Heart right ventricle (tissue), 16 donors: ENCODE results near the gene UBXN2A. TPM values are rescaled to one million over a fixed set of nuclear protein-coding genes. Genes with fewer than 3 reads are reported as not detected.

ENCODE experiments used
- ATAC-seq, 8 donors: fragments of 200-7000 bp; cut with Tn5 transposase; one replicate each; pipeline ENCODE4 v1.9.1; 2020; ENCODE audit warnings: mild to moderate bottlenecking in 8 of 8, moderate library complexity in 8 of 8, moderate number of reproducible peaks in 1 of 8
- DNase-seq, 2 donors: peaks; one replicate each; pipeline ENCODE4 v3.0.0-alpha.2; 2020
- H3K27ac ChIP-seq, 10 donors: fragments of 200-600 bp; sonication (generic) in 2 of 10; one replicate each; pipeline versions ENCODE4 v1.5.0 to v1.8.0; 2020 to 2022; ENCODE audit warnings: mild to moderate bottlenecking in 3 of 10
- H3K27me3 ChIP-seq, 7 donors: fragments of 200-600 bp; one replicate each; pipeline ENCODE4 v1.8.0; 2021 to 2022; ENCODE audit warnings: mild to moderate bottlenecking in 2 of 7
- H3K36me3 ChIP-seq, 9 donors: fragments of 200-600 bp; sonication (generic) in 1 of 9; one replicate each; pipeline versions ENCODE4 v1.5.0 to v1.8.0; 2020 to 2022; ENCODE audit warnings: mild to moderate bottlenecking in 2 of 9
- H3K4me1 ChIP-seq, 9 donors: fragments of 200-600 bp; sonication (generic) in 1 of 9; one replicate each; pipeline versions ENCODE4 v1.5.0 to v1.8.0; 2020 to 2022; ENCODE audit warnings: mild to moderate bottlenecking in 4 of 9
- H3K4me3 ChIP-seq, 10 donors: fragments of 200-600 bp; sonication (generic) in 2 of 10; one replicate each; pipeline versions ENCODE4 v1.5.0 to v1.8.0; 2020 to 2022; ENCODE audit warnings: mild to moderate bottlenecking in 7 of 10, moderate library complexity in 2 of 10
- H3K9me3 ChIP-seq, 11 donors: fragments of 200-600 bp in 10 of 11; sonication (generic) in 2 of 11; one replicate each; pipeline versions ENCODE4 v1.5.0 to v1.8.0; 2013 to 2022; ENCODE audit warnings: mild to moderate bottlenecking in 2 of 11, control low read depth in 1 of 11, moderate library complexity in 1 of 11
- WGBS, 2 donors: extraction: QIAGEN DNeasy Blood & Tissue Kit; methylation state at CpG; one replicate each; pipeline ENCODE4 v1.1.7; 2013; ENCODE audit warnings: inconsistent platforms in 1 of 2; 5-methylcytosine and 5-hydroxymethylcytosine counted together
- intact Hi-C, 10 donors: fragments of 100-400 bp; cut with DNase I; formaldehyde crosslinking; loops; one replicate each; pipeline versions ENCODE4 v1.11.1 to v1.14.2; 2022
- polyA plus RNA-seq, 2 donors: library from polyadenylated mRNA; stranded (reverse); fragments of 200-250 nt; gene quantifications; one replicate each; pipeline ENCODE4 v1.2.3, GENCODE V29; 2013
- total RNA-seq, 10 donors: library from RNA; stranded (reverse); fragmentation: NEBNext Ultra II Directional in 3 of 10; extraction: Animal tissue kit (Norgen Biotek cat#: 25700) in 3 of 10; gene quantifications; one replicate each; pipeline versions ENCODE4 v1.2.1 to v1.2.4, GENCODE V29; 2021 to 2023
- TF ChIP-seq, protein P1 (sequence below), 9 donors: fragments of 200-600 bp; sonication (generic) in 2 of 9; IDR thresholded peaks; one replicate each; pipeline versions ENCODE4 v1.5.0 to v1.8.0; 2021 to 2022; ENCODE audit warnings: antibody characterized with exemption in 9 of 9, mild to moderate bottlenecking in 5 of 9, moderate library complexity in 1 of 9
- donor health status: Arrhythmogenic right ventricular cardiomyopathy.
- donor health status: ischemic (EF 13 %, LVEDD 7.1; RV severe dilation, severe dysfunction).
- donor health status: healthy with polysubstance abuse.
- donor health status: DM: no; HTN: yes; CAD: no.
- donor health status: DM: no; HTN: no; CAD: no.
- donor health status: ischemic (EF 25% LVEDD 6.9; RV normal size, moderate dysfunction).
- donor health status: ischemic (EF 25% LVEDD 5.7; RV mildly dilated, moderate dysfunction).
- donor health status: healthy.
- donor health status: DM: yes; HTN: yes; CAD: no.
- donor health status: Ischemic cardiomyopathy.
- donor health status: ischemic (EF 35%, LVEDD 5.7; RV mildly dilated, moderate dysfunction).
- donor health status: nonischemic (EF 11% LVEDD 7.7; RV severe dilation, severe dysfunction).
- donor health status: DM: yes; HTN: yes; CAD: no.
- donor health status: PGD.
- donor health status: ischemic (EF 29% LVEDD 5.4; RV normal size, mild dysfunction).
- donor health status: nonischemic (EF 23%, LVEDD 6.1; RV moderate dilation, normal function).

The UBXN2A gene
- total and polyA plus RNA-seq, 12 donors, result 7.9 to 23.8 (median 19.7) TPM

DNA sequence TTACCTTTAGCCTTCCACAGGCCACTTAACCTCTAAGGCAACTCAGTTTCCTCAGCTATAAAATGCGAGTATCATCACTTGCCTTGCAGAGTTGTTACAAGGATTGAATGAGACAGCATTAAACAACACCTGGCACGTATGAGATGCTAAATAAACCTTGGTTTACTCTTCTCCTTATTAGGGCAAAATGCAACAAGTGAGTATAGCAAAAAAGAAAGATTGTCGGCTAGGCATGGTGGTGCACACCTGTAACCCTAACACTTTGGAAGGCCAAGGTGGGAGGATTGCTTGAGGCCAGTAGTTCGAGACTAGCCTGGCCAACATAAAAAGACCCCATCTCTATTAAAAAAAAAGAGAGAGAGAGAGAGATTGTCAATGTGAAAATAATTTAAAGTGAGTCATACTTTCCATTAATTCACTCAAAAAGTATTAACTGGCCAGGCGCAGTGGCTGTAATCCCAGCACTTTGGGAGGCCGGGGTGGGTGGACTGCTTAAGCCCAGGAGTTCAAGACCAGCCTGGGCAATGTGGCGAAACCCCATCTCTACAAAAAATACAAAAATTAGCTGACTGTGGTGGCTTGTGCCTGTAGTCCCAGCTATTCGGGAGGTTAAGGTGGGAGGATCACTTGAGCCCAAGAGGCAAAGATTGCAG is 21.3 kb upstream of the UBXN2A start:
- WGBS, 2 donors, result 89 to 92% methylated on average over 8 of the region's 8 CpGs
- H3K27ac ChIP-seq, result no peak overlapping the region

DNA sequence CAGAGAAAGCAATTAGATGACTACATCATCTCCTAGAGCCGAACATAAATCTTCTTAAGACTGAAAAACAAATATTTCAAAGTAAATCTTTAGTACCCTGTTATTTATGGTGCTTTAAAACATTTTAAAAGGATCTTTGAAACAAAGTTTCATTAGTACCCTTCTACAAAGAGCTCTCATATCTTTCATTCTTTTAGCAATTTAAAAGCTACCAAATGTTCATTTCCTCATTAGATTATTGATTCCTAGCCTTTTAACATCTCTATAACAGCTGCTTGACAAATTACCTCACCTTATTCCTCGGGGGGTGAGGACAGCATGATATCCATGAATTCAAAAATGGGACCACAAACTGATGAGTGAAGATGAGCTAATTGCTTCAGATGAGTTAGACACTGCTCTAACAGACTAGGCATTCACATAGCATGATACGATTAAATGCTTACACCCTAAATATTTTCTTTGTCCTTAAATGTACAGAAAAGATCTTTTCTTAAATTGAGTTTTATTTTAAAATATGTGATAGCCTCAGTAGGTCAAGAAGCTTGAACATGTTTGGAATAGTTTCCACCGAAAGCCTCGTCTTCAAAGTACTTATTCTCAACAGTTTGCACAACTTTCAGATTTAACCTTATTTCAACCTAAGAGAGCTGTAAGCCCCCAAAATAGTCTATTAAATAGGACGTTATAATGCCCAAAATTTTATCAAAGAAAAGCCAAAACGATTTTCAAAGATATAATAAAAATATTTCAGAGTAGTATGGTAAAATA is 15.5 kb upstream of the UBXN2A start:
- intact Hi-C loops, result loop anchor here in 4 of 10 donors (5.0 to 10.0 kb wide), 4 partner anchors 100 to 160 kb away; partner anchors contain the start of genes SF3B6 (in 3 of the 4), FKBP1B (in 1 of the 4), TP53I3 (in 1 of the 4) and WDCP (in 1 of the 4)
- H3K4me3 ChIP-seq, result peak overlapping the region in 8 of 10 donors; percentile 79 to 99 (median 95)
- 27% methylated on average over 7 of the region's 7 CpGs for WGBS, 2 donors
- peak overlapping the region in 7 of 10 donors; percentile 96 to 100 (median 99) for H3K27ac ChIP-seq
- peaks cover 2 to 65% (median 55%) of the 10 kb centered on the region in 9 donors for H3K4me1 ChIP-seq
- ATAC-seq (no peak), DNase-seq (no peak)
- H3K36me3 ChIP-seq, result no peaks in the 10 kb centered on the region
- H3K27me3 ChIP-seq, result no peaks in the 10 kb centered on the region
- TF ChIP-seq, protein P1, sequence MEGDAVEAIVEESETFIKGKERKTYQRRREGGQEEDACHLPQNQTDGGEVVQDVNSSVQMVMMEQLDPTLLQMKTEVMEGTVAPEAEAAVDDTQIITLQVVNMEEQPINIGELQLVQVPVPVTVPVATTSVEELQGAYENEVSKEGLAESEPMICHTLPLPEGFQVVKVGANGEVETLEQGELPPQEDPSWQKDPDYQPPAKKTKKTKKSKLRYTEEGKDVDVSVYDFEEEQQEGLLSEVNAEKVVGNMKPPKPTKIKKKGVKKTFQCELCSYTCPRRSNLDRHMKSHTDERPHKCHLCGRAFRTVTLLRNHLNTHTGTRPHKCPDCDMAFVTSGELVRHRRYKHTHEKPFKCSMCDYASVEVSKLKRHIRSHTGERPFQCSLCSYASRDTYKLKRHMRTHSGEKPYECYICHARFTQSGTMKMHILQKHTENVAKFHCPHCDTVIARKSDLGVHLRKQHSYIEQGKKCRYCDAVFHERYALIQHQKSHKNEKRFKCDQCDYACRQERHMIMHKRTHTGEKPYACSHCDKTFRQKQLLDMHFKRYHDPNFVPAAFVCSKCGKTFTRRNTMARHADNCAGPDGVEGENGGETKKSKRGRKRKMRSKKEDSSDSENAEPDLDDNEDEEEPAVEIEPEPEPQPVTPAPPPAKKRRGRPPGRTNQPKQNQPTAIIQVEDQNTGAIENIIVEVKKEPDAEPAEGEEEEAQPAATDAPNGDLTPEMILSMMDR (IDR thresholded peaks at IDR 0.05), result no peak
- no peaks in the 10 kb centered on the region for H3K9me3 ChIP-seq

More for the DNA sequence above, 21.3 kb upstream of the UBXN2A start:
- intact Hi-C loops, result no loop called here
- DNase-seq (no peak), ATAC-seq (no peak)
- H3K4me3 ChIP-seq, result no peak overlapping the region
- no peaks in the 10 kb centered on the region for H3K27me3 ChIP-seq
- TF ChIP-seq, protein P1 (IDR thresholded peaks at IDR 0.05), result no peak
- H3K4me1 ChIP-seq, result peaks cover 0 to 56% (median 28%) of the 10 kb centered on the region in 9 donors
- no peaks in the 10 kb centered on the region for H3K36me3 ChIP-seq
- H3K9me3 ChIP-seq, result no peaks in the 10 kb centered on the region

DNA sequence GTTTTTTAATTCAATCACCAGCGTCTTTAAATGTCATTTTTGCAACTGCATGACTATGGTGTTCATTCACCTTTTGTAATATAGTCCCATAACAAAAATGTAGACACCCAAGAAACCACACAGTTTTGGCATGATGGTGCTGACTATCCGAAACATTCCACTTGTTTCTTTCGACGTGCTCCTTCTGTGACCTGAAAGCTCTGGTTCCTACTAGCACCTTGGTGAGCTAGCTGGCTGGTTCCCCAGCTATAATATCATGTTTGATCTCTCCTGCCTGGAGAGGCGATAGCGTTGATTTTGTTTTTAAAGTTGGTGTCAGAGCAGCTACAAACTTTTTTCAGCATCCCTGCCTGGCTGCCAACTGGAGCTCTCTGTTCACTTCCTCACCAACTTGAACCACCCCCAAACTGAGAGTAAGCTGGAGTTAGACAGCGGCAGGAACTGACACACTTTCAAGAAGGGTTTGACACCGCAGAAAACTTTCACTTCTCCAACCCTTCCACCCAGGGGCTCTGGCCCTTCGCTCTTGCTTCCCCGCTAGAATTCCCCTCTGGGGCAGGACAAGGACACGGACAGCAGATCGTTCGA is 14.5 kb upstream of the UBXN2A start:
- H3K4me1 ChIP-seq, result peaks cover 2 to 65% (median 49%) of the 10 kb centered on the region in 9 donors

More for the DNA sequence above, 14.5 kb upstream of the UBXN2A start:
- WGBS, 2 donors, result 1 to 2% methylated on average over 13 of the region's 13 CpGs
- no peaks in the 10 kb centered on the region for H3K9me3 ChIP-seq
- peak overlapping the region; percentile 79 to 99 (median 92) for H3K4me3 ChIP-seq
- intact Hi-C loops, result loop anchor here in 7 of 10 donors (2.0 to 10.0 kb wide), 8 partner anchors 15 to 159 kb away; partner anchors contain the start of genes SF3B6 (in 4 of the 7), TP53I3 (in 4 of the 7), WDCP (in 3 of the 7) and UBXN2A (in 2 of the 7)
- H3K36me3 ChIP-seq, result peaks cover 0 to 7% (median 0%) of the 10 kb centered on the region in 9 donors
- peak in 1 of 2 donors; percentile 71 for DNase-seq
- peak overlapping the region; percentile 86 to 100 (median 99) for H3K27ac ChIP-seq
- H3K27me3 ChIP-seq, result no peaks in the 10 kb centered on the region
- TF ChIP-seq, protein P1 (IDR thresholded peaks at IDR 0.05), result no peak
- peak; percentile 39 to 74 (median 55) for ATAC-seq
